CD4-positive, alpha-beta T cell (primary cell): ENCODE data around the gene SPSB3. TPM values are rescaled to one million over a fixed set of nuclear protein-coding genes. Genes with fewer than 3 reads are reported as not detected.

Experiments
- ATAC-seq: fragments of 200-7000 bp; cut with Tn5 transposase; one replicate; pipeline ENCODE4 v1.10.0; 2022; ENCODE audit warnings: mild to moderate bottlenecking; ENCODE audit not compliant: poor library complexity
- CTCF ChIA-PET: fragments of 350-600 bp; sonication (Branson Sonifier 250); formaldehyde crosslinking; loops from one replicate; lab custom pipeline; 2021; ENCODE audit warnings: antibody characterized with exemption, inconsistent platforms; lab: Charles Lee
- POLR2A ChIA-PET: fragments of 350-600 bp; sonication (Branson Sonifier 250); formaldehyde crosslinking; loops from one replicate; lab custom pipeline; 2021; ENCODE audit warnings: antibody characterized with exemption, inconsistent platforms; lab: Charles Lee
- DNase-seq, 14 experiments: peaks; one replicate each; pipeline ENCODE4 v3.0.0-alpha.2; 2013 to 2020; ENCODE audit warnings: mixed read lengths in 2 of 14
- H3K27ac ChIP-seq, 2 donors: one replicate each; pipeline versions ENCODE4 v1.5.1 to v1.7.0; 2013; ENCODE audit warnings: low read length in 2 of 2, low read depth in 1 of 2, mild to moderate bottlenecking in 1 of 2
- H3K27me3 ChIP-seq, 2 experiments: 1 replicate in 1 of 2; 2 replicates in 1 of 2; pipeline versions ENCODE4 v1.6.1 to v1.7.0; 2013; ENCODE audit warnings: low read length in 2 of 2, control low read depth in 1 of 2, mild to moderate bottlenecking in 1 of 2, moderate library complexity in 1 of 2; ENCODE audit not compliant: insufficient read depth in 2 of 2, control insufficient read depth in 1 of 2
- H3K36me3 ChIP-seq: one replicate; pipeline ENCODE4 v1.6.1; 2013; ENCODE audit warnings: low read length, control low read depth; ENCODE audit not compliant: insufficient read depth
- H3K4me1 ChIP-seq: one replicate; pipeline ENCODE4 v1.6.1; 2013; ENCODE audit warnings: low read length, control low read depth; ENCODE audit not compliant: insufficient read depth
- H3K4me3 ChIP-seq: one replicate; pipeline ENCODE4 v1.5.1; 2013; ENCODE audit warnings: mild to moderate bottlenecking, low read length, moderate library complexity
- H3K9me3 ChIP-seq, 2 experiments: 1 replicate in 1 of 2; 2 replicates in 1 of 2; pipeline versions ENCODE4 v1.6.1 to v1.7.0; 2013; ENCODE audit warnings: low read length in 2 of 2, mild to moderate bottlenecking in 2 of 2, control low read depth in 1 of 2, moderate library complexity in 1 of 2; ENCODE audit not compliant: control insufficient read depth in 1 of 2, insufficient read depth in 1 of 2
- H3K27ac Mint-ChIP-seq: one replicate; pipeline ENCODE4 v1.8.0; 2020; ENCODE audit warnings: mixed read lengths
- H3K27me3 Mint-ChIP-seq: one replicate; pipeline ENCODE4 v1.8.0; 2021; ENCODE audit warnings: mixed read lengths
- H3K36me3 Mint-ChIP-seq: one replicate; pipeline ENCODE4 v1.8.0; 2021; ENCODE audit warnings: low read depth, mixed read lengths
- H3K4me1 Mint-ChIP-seq: one replicate; pipeline ENCODE4 v1.8.0; 2021; ENCODE audit warnings: low read depth, mixed read lengths
- H3K4me3 Mint-ChIP-seq: one replicate; pipeline ENCODE4 v1.8.0; 2020; ENCODE audit warnings: mild to moderate bottlenecking, mixed read lengths
- H3K9me3 Mint-ChIP-seq: one replicate; pipeline ENCODE4 v1.8.0; 2020; ENCODE audit warnings: mixed read lengths
- intact Hi-C, 2 experiments: fragments of 100-400 bp; cut with DNase I in 1 of 2; cut with micrococcal nuclease in 1 of 2; formaldehyde crosslinking; loops; one replicate each; pipeline versions ENCODE4 v1.15.1 to v1.9.0; 2023 to 2025; cut with DNase I, micrococcal nuclease
- total RNA-seq, 174 experiments: library from RNA in 2 of 174; stranded (reverse) in 2 of 174; gene quantifications; one replicate each; pipeline ENCODE4 v1.2.3 and lab custom pipeline; 2021 to 2026
- TF ChIP-seq, protein P1 (sequence below): fragments of 200-600 bp; IDR thresholded peaks from one replicate; pipeline ENCODE4 v1.8.0; 2022; ENCODE audit warnings: antibody characterized with exemption, mild to moderate bottlenecking

Gene SPSB3
- total RNA-seq, 2 experiments from 2014 or later: 86.3 to 87.6 TPM

DNA sequence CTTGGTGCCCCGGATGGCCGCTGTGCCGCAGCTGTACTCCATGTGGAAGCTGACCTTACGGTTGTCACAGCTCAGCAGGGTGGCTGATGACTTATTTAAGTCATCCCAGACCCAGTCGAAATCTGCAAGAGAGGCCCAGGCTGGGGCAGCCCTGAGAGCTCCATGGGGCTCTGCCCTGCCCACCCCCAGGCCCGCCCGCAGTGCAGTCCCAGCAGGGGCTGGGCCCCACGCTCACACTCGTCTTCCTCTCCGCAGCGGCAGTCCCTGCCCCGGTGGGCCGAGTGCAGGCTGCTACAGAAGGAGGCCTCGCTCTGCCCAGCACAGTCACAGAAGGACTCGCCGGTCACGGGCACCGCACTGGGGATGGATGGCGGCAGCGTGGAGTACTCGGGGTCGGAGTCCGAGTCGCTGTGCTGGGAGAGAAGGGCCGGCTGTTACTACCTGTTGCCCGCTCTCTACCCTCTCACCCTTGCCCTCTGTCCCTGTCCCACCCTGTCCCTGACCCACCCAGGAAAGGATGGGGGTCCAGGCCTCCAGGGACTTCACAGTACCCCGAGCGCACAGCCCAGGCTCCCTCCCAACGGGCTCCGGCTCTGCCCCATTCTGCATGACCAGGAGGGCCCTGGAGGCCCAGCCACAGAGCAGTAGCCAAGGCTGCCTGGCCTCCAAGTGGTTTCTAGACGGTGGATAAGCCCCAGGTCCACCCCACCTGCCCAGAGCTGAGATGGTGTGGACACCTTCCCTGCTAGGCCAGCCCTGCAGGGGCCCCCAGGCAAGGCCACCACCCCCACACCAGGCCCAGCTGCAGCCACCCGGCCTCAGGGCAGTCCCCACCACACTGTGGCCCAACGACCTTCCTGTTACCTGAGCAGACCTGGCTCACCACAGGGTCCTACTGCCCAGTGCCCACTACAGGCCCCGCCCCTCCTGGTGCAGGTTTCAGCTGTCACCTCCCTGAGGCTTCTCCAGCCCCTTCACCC lies 3.9 kb downstream of the SPSB3 start:
- Mint-ChIP-seq H3K4me3 (peak overlapping the region; percentile 48), H3K4me1 (peaks cover 24% of the 10 kb centered on the region), H3K36me3 (peaks cover 32% of the 10 kb centered on the region), H3K9me3 (no peaks in the 10 kb centered on the region), H3K27me3 (no peaks in the 10 kb centered on the region), H3K27ac (peak overlapping the region; percentile 64)
- H3K27ac ChIP-seq: no peak overlapping the region
- ATAC-seq (no peak), DNase-seq (peak in 1 of 14 experiments; percentile 26)
- POLR2A ChIA-PET: interaction anchor here (1.1 kb wide), 1 partner anchor 72 kb away, joined by 4 read pairs; the partner anchor contains the start of gene MAPK8IP3
- intact Hi-C loops: loop anchor here in 1 of 2 experiments (10.0 kb wide), 1 partner anchor 366 kb away; the partner anchor contains the start of gene RAB26
- peaks cover 0 to 4% of the 10 kb centered on the region in 2 experiments for H3K9me3 ChIP-seq
- H3K4me3 ChIP-seq: no peak overlapping the region
- TF ChIP-seq, protein P1, sequence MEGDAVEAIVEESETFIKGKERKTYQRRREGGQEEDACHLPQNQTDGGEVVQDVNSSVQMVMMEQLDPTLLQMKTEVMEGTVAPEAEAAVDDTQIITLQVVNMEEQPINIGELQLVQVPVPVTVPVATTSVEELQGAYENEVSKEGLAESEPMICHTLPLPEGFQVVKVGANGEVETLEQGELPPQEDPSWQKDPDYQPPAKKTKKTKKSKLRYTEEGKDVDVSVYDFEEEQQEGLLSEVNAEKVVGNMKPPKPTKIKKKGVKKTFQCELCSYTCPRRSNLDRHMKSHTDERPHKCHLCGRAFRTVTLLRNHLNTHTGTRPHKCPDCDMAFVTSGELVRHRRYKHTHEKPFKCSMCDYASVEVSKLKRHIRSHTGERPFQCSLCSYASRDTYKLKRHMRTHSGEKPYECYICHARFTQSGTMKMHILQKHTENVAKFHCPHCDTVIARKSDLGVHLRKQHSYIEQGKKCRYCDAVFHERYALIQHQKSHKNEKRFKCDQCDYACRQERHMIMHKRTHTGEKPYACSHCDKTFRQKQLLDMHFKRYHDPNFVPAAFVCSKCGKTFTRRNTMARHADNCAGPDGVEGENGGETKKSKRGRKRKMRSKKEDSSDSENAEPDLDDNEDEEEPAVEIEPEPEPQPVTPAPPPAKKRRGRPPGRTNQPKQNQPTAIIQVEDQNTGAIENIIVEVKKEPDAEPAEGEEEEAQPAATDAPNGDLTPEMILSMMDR: no peak
- H3K27me3 ChIP-seq: no peaks in the 10 kb centered on the region
- peaks cover 49% of the 10 kb centered on the region for H3K4me1 ChIP-seq
- H3K36me3 ChIP-seq: peaks cover 43% of the 10 kb centered on the region
- CTCF ChIA-PET: no interaction called here

DNA sequence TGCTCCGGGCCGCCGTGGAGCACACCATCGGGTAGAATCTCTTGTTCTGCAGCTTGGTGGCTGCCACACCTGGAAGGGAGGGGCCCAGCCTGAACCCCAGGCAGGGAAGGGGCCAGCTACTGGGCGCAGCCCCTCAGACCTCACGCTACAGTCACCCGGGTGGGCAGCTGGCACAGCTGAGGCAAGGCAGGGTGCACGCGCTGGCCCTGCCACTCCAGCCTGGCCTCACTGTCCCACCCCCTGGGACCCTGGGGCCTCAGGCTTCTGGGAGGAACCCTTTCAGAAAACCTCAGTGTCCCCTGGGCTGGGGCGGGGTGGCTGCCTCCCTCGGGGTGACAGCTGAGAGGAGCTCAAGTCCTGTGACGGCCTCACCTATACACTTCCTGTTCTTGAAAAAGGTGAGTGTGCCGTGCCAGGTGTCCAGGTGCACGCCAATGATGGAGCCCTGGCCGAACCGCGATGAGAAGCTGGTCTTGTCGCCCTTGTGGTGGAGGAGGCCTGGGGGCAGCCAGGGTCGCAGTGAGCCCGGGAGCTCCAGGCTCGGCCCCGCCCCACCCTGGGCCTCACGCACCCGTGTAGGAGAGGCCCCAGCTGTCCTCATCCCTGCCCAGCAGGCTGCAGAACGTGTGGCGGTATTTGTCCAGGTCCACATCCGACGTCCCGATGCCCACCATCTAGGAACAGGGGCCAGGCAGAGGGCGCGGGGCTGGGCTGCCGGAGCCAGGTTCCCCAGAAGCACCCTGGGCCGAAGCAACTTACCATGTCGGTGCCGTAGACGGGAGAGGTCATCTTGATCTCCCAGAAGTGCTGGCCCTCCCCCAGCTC lies 4.8 kb downstream of the SPSB3 start:
- Histone ChIP-seq H3K9me3 (peaks cover 0 to 4% of the 10 kb centered on the region in 2 experiments), H3K4me1 (peaks cover 44% of the 10 kb centered on the region), H3K27ac (no peak overlapping the region), H3K4me3 (no peak overlapping the region), H3K27me3 (no peaks in the 10 kb centered on the region), H3K36me3 (peaks cover 43% of the 10 kb centered on the region)
- ChIA-PET CTCF (no interaction called here), POLR2A (interaction anchor here (1.1 kb wide), 1 partner anchor 71 kb away, joined by 4 read pairs; the partner anchor contains the start of gene MAPK8IP3)
- peak in 1 of 14 experiments; percentile 33 for DNase-seq
- no peak overlapping the region for H3K4me3 Mint-ChIP-seq
- no peak for ATAC-seq
- H3K4me1 Mint-ChIP-seq: peaks cover 17% of the 10 kb centered on the region
- TF ChIP-seq, protein P1: no peak
- intact Hi-C loops: loop anchor here in 1 of 2 experiments (10.0 kb wide), 1 partner anchor 367 kb away; the partner anchor contains the start of gene RAB26
- H3K27me3 Mint-ChIP-seq: no peaks in the 10 kb centered on the region
- no peak overlapping the region for H3K27ac Mint-ChIP-seq
- H3K36me3 Mint-ChIP-seq: peaks cover 24% of the 10 kb centered on the region
- H3K9me3 Mint-ChIP-seq: no peaks in the 10 kb centered on the region

DNA sequence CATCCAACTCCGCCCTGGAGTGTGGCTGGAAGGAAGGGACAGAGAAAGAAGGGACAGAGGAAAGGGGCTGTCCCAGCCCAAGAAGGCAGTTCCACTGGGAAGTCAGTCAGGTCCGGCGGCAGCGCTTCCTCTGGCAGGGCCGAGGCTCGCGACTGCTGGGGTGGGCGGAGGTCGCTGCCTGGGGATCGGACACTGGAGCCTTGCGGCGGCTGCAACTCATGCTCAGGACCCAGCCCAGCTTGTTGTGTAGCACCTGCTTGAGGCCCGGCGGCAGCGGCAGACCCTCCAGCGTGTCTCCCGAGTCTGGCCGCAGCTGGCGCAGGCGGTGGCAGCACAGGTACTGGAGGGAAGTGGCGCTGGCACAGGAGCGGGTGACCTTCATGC lies 5.4 kb downstream of the SPSB3 start:
- Histone ChIP-seq H3K27ac (no peak overlapping the region), H3K4me3 (no peak overlapping the region), H3K9me3 (peaks cover 0 to 4% of the 10 kb centered on the region in 2 experiments), H3K4me1 (peaks cover 50% of the 10 kb centered on the region), H3K36me3 (peaks cover 43% of the 10 kb centered on the region), H3K27me3 (no peaks in the 10 kb centered on the region)
- CTCF ChIA-PET: no interaction called here
- TF ChIP-seq, protein P1: no peak
- peaks cover 18% of the 10 kb centered on the region for H3K4me1 Mint-ChIP-seq
- H3K9me3 Mint-ChIP-seq: no peaks in the 10 kb centered on the region
- H3K27me3 Mint-ChIP-seq: no peaks in the 10 kb centered on the region
- ATAC-seq (no peak), DNase-seq (no peak)
- H3K4me3 Mint-ChIP-seq: peak overlapping the region; percentile 54
- intact Hi-C loops: loop anchor here in 1 of 2 experiments (10.0 kb wide), 1 partner anchor 368 kb away; the partner anchor contains the start of gene RAB26
- no peak overlapping the region for H3K27ac Mint-ChIP-seq
- POLR2A ChIA-PET: no interaction called here
- peaks cover 26% of the 10 kb centered on the region for H3K36me3 Mint-ChIP-seq
